Stimulated activated CD8-positive, alpha-beta memory T cell treated with anti-CD3 and anti-CD28 coated beads, Interleukin-12 subunit alpha, Interleukin-12 subunit beta, amount 100 ng/mL, for 24 hours (primary cell): ENCODE measurements around the gene CTNNA2.

Experiments used
- DNase-seq: peaks from one replicate; pipeline ENCODE4 v3.0.0-alpha.2; 2020; ENCODE audit errors: extremely low read depth

Gene CTNNA2

DNA sequence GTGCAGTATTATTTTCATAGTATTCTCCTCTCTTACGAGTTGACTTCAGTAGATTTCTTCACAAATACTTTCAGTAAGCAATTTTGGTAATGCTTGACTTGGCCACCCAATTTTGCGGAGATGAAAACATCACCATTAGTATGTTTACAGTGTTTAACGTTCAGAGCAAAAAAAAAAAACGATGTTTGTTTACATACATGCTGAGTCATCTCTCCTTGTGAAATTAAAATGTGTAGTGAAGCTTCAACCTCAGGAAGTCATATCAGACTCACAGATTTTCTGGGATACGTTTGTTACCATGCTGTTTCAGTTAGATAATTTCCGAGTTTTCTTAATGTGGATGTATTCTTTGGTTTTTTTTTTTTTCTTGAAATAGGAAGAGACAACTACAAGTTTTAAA, 100.1 kb downstream of the CTNNA2 start:
- DNase-seq, result no peak

DNA sequence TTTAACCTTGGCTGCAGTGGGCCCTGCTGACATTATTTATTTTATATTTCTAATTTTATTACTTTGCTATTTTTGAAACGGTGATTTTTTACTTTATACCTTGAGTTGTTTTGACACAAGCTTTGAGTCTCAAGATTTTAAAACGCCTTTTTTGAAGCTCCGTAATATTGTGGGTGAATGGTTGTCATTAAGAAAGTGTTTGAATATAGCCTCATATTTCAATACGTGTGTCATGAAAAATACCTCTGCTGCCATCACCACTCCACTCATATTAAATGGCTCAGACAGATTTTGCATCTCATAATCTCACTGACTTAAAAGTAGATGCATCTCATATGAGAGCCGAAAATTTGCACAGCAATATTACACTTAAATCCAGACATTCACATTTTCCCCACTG, 106.6 kb downstream of the CTNNA2 start:
- DNase-seq, result no peak

DNA sequence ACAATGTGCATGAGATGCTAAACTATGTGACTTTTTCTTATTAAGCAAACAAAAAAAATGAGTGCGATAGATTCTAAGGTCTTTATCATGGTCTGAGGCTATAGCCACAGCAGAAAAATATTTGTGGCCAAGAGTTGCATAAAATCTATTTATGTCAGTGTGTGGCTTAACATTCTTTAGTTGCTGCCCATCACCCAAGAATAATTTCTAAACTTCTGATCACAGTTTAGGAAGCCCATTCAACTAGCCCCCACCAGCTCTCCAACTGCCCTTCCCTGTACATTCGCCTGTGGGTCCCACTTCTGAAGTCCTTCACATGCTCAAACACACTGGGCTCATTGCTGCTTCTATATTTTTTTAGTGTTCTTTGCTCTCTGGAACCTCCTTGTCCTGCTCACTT, 107.1 kb downstream of the CTNNA2 start:
- no peak for DNase-seq

DNA sequence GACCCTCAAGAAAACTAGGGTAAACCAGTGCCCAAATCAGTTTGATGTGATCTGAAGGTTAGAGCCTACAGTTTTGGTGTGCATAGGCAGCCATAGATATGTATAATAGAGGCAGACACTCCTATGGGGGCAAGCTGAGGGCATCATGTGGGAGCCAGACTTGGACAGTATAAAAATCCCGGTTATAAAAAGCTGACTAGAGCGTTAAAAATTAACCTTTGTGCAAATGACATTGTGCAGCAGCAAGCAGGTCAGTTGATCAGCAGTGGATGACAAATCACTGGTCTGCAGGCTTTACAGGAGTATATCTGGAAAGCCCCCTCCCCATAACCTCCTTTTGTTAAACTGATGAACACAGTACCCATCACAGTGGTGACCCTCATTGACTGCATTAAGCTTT, 107.8 kb downstream of the CTNNA2 start:
- no peak for DNase-seq

DNA sequence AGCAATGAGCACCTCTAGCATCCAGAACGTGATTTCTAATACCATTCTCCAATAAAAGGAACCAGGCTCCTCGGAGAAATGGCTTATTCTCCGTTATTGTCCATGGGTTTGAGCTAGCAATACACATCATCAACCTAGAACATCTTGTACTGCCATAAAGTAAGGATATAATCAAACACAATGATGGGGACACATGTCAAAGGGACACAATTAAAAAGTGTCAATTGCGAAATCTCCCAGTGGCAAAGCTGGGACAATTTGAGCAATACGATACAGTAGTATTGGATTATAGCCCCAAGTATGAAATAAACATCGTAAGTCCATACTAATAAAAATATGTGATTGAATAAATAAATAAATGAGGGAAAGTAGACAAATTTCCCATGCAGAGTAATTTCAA, 108.4 kb downstream of the CTNNA2 start:
- no peak for DNase-seq

DNA sequence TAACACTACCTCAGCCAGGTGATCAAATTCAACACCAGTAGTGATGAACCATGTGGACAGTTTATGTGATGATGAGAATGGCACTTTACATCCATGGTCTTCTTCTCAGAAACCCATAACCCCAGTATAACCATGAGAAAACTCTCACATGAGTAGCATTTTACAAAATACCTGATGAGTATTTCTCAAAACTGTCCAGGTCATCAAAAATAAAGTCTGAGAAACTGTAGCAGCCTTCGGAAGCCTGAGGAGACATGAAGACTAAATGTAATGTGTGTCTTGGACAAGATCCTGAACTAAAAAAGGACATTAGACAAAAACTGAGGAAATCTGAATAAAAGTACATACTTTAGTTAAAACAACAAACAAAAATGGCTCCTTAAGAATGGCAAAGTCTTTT, 108.9 kb downstream of the CTNNA2 start:
- DNase-seq, result no peak

DNA sequence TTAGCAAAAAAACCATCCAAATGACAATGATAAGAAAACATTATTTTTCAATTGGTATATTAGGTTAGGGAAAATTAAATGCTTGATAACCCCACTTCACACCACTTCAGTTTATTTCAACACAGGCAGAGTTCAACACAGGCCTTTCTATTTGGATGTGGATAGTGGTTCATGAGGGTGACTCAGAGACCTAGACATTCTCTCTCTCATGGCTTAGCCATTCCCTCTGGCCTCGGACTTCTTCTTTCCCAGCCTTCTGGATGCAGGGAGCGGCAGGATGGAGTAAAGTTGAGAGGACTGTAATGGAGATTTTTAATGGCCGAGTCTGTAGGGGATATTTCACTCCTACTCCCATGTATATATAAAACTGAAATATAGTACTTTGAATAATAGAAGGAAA, 109.7 kb downstream of the CTNNA2 start:
- no peak for DNase-seq

DNA sequence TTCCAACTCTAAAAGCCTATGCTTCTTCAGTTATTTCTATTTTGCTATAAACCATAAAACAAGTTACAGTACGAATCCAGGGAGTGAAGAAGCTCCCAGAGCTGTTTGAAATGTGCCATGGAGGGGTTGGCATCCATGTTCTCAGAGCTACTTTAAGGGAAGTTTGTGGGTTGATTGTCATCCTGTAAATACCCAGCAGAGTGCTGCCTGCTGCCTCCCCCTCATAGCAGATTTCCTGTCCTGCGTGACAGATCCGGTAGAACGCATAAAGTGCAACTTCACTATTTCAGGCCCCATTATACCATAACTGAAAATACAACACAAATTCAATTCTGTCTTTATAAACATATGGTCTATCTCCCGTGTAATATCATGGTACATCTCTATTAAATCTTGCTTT, 114.4 kb downstream of the CTNNA2 start:
- no peak for DNase-seq

DNA sequence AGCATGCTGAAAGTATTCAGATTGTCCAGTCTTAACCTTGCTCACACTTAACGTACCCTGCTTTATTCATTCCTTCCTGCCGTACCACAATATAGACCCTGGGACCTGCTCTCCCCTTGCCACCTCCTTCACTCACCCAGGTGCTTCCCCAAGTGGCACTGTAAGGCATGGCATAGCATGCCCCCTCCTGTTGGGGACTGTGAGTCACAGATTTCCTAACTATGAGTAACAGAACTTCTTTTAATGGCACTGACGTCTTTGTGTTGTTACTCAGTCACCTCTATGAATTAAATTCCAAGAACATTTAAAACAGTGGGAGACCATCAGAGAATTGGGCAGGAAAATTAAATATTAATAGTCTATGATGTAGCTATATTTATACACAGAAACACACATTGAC, 117.2 kb downstream of the CTNNA2 start:
- no peak for DNase-seq

DNA sequence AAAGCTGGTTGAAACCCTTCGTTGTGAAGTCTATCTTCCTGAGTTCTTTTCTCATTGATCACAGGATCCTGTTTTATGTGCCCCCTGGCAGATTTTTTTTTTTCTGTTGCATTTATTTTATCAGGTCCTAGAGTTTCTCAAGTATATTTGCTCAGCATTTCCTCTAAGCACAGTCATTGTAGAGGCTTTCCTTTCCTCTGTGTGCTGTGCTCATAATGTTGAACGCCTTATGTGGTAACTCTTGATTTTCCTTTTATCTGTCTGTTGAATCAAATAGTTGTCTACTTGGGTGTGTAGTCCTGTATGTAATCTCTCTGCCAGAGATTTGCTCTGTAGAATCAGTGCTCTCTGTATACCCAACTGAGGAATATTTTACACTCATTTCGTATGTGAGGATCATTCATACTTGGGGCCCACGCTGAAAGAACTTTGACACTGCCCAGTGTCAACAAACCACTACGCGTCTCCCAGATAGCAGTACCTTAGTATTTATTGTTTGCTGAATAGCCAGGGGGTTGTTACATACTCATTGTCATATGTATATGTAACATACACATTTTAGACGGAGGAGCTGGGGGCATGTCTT, 118.2 kb downstream of the CTNNA2 start:
- DNase-seq, result no peak

DNA sequence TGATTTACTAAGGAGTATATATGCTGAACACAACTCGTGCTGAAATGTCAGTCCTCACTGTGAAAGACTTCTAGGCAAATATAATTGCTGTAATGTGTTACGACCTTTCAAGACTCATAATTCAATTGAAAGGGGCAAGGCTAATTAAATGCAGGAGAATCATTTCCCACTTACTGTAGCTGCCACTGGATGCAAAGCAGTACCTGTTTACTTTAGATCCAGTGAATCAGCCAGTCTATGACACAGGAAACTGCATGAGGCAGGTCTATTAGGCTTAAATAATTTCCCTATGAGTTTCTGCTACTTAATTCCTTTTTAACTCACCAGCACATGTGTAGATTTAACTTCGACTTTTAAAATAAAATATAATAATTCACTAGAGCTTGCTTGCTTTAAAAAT, 125.6 kb downstream of the CTNNA2 start:
- DNase-seq, result no peak

DNA sequence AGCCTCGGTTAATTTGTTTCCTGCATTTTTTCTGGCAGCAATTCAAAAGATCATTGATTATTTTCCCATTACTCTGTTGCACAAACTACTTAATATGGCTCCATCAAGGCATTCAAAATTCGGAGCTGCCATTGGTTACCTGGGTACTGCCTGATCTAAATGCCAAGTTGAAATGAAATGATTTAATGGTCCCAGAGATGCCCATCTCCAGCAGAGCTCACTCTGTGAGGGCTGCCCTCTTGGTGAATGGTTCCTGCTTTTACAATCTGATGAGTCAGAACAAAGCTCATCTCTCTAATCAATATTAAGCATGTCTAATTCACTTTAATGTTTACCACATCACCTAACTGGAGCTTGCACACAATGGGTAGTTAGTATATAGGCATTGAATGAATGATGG, 126.1 kb downstream of the CTNNA2 start:
- DNase-seq, result no peak

DNA sequence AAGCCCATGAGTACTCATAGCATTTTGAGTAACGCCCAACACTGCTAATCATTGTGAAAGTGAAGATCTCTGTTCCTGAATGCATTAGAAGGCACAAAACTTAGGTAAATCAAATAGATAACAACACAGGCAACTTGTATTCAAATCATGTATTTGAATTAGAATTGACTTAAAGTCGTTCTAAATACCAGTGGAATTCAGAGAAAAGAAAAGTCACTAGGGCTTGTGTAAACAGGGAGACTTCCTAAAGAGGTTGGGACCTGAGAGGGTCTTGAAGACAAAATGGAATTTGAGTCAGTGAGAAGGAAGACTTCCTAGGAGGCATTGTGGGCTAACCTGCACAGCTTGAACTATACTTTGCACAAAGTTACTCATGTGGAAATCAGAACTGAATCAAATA, 127.2 kb downstream of the CTNNA2 start:
- no peak for DNase-seq

DNA sequence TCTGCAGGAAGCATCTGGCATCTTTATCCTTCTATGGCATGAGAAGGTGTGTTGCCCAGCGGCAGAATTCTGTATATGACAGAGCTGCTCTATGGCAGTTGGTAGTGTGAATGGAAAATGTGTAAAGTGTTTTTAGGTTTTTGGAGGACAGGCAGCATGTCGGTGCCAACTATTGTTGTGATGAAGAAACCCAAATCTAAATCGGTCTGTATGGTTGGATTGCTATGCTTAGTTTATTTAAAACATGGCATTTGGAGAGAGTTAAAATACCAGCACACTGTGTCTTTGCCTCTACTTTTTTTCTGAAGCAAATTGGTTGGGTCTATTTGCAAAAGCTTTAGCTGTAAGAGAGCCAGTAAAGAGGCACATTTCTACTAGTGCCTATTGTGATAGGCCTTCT, 136.7 kb downstream of the CTNNA2 start:
- no peak for DNase-seq

DNA sequence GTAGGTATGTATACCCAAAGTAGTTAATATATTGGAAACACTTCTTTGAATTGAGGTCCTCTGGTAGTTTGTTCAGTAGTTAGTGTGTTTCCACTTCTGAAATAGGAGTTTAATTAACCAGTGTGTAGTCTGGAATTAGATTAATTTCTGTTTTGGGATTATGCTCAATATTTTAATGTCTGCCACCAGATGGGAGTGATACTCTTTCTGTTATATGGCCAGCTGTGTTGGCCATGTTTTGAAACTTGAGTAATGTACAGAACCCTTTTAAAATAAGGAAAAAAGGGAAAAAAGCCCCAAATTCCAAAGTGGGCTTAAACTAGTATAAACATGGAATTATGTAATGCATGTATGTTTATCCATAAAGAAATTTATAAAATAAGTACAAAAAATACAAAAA, 147.7 kb downstream of the CTNNA2 start:
- no peak for DNase-seq

DNA sequence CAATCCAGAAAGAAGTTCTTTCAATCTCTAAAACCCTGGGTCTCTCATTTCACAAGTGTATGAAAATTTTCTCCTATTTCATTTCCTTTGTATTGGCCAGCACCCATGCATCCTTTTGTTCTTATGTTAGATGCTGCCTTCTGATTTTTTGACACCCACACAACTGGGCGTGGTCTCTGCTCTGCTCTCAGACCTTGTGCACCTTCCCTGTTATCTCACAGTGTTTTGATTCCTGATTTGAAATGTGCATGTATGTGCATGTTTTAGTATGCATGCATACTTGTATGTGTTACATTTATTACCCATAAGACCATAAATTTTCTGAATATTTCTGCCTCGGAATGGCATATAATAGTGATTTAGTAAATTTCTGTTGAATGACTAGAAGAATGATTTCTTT, 152.2 kb downstream of the CTNNA2 start:
- DNase-seq, result no peak

DNA sequence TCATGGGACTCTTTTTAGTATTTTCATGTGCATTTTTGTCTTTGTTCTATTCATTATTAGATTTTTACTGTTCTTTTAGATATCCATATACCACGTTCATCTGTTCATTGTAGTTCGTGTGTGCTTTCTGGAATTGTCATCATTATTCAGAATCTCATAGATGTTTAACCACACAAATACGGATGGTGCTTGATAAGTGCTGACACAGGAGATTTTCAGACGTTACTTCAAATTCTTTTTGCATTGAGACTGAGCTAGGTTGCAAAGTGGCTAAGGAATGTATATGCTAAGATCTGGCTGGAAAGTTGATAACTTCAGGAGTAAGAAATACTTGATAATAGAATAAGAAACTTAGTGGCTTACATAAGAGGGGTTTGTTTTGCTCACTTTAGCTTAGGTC, 153.6 kb downstream of the CTNNA2 start:
- no peak for DNase-seq

DNA sequence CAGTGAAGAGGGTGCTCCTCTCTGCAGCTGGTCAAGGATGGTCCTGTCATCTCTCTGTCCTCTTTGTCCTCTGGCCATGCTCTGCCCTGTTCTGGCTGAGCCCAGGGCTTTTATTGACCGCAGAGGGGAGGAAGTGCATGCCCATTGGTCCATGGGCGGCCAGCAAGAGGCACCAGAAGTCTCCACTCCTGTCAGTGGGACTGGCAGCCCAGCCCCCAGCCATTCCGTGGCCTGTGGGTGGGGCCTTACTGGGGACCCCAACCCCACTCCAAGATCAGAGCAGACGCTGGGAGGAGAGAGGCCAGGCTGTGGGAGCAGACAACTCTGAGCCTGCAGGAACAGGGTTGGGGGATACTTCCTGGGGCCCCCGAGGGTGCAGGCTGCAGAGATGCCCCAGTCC, 156.9 kb downstream of the CTNNA2 start:
- no peak for DNase-seq

DNA sequence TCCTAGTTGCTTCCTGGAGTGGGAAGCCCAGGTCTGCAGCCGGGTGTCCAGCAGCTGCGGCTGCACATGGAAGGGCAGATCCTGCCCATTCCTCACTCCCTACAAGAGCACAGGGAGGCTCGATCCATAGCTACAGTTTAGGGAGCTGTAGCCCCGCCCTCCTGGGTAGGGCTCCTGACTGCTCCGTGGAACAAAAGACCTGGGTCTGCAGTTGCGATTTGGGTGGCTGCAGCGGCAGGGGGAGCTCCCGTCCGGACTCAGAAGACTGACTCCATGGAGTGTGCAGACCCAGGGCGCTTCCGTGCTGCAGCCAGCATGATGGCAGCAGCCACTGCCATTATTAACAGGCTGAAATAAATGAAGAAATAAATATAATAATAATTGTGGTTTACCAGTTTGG, 157.3 kb downstream of the CTNNA2 start:
- DNase-seq, result no peak

DNA sequence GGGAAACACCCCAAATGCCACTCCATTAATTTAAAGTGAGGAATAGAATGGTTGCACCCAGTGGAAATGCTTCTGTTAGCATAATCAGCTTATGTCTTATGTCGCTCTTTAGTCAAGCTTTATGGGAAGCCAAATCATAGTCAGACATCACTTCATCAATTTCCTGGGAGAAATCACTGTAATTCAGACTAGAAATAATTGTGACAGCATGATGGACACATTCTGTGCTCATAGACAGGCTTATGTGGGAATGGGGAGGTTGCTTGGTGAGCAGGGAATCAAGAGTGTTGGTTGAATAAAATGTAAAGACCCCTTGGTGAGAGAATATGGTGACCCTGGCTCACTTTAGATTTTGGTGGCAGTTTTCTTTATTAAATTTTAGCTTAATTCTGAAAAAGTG, 174.0 kb downstream of the CTNNA2 start:
- no peak for DNase-seq

DNA sequence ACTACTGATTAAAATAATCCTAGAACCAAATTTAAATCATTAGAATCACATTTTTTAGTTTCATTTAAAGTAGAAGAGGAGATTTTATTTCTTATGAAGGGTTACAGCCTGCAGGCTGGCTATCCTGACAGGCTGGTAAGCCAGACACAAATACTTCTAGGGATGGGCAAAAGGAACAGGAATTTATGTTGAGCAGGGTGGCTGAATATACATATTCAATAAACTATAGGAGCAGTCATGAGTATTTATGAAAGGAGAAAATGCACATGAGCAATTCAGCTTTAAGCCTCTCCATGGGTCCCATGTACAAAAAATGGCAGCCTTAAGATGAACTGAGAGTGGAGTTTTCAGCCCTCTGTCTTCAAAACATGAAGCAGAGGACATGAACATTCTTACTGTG, 182.4 kb downstream of the CTNNA2 start:
- no peak for DNase-seq

DNA sequence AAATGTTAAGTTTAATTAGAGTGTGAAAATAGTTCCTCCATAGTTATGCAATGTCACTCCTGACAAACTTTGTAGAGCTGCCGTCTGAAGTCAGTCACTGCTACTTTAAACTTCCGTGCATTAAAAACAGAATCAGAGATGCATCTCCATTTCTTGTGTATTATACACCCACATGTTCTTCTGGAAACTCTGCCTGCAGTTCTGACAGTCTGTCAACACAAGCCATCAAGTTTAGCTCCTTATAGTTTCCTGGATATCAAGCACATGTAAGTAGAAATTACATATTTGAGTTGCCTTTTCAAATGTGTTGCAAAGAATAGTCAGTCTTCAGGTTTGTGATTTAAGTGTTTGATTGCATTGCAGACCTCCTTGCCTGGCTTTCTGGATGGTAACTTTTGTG, 184.3 kb downstream of the CTNNA2 start:
- DNase-seq, result no peak

DNA sequence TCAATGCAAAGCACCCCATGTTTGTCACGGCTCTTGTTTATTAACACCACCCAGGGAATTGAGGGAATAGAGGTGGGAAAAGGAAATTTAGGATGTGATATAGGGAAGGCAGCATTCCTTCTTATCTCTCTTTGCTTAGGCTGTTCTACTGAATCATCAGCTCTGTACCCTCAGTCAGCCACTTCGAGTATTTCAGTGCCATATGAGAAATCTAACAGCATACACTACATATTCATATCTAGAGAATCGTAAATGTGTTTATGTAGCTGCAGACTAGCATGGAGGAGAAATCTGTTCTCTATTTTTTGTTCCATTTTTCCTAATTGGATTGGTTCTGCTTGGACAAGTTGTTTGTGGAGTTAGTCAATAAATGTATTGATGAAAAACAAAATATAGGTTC, 187.8 kb downstream of the CTNNA2 start:
- DNase-seq, result no peak

DNA sequence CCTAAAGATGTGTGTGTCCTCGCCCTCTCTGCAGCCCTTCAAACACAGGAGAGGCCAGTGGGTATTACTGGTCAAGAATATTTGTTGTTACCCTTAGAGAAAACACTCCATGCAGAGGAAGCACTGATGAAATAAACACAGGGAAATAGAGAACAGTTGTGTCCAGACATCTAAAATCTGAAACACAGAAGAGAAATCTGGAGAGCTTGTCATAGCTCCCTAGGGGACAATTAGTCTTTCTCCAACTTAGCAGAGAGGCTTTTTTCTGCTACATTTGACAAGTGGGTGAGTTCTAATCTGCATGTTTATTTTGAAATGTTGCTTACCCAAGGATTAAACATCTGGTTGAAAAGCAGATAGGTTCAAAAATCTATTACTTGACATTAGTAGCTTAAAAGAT, 190.1 kb downstream of the CTNNA2 start:
- no peak for DNase-seq

DNA sequence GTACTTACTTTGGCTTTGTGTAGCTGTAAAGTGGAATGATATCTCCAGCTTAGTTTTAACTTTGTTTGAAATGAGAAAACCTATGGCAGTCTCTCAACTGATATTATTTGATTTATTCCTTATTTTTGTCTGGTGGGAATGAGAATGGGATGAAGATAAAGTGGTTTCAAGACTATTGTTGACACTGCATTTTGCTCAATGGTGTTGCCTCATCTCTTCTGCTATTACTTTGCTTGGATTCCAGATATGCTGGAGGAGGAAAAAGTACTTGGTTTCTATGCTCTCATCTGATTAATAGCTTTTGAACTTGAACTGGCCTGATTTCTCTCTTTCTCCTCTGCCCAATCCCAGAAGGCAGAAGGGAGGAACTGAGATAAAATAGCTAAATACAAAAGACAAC, 198.2 kb downstream of the CTNNA2 start:
- no peak for DNase-seq
